Left ventricle myocardium superior (tissue), 1 donor: ENCODE results near the gene CPNE9. TPM values are rescaled to one million over a fixed set of nuclear protein-coding genes. Genes with fewer than 3 reads are reported as not detected.
A peak's percentile ranks its signal among the peaks of the same experiment; 100 is the strongest.

Experiments
- ATAC-seq: fragments of 200-7000 bp; cut with Tn5 transposase; one replicate; pipeline ENCODE4 v1.9.1; 2020; ENCODE audit warnings: mild to moderate bottlenecking, moderate library complexity
- DNase-seq: peaks from one replicate; pipeline ENCODE4 v3.0.0-alpha.2; 2020
- intact Hi-C: fragments of 100-400 bp; cut with micrococcal nuclease; formaldehyde crosslinking; loops from one replicate; pipeline ENCODE4 v1.11.0; 2022
- long read RNA-seq: library from polyadenylated mRNA; unstranded; transcript quantifications from one replicate; pipeline ENCODE4 v2.0.0, GENCODE V29; 2021
- total RNA-seq: library from RNA; stranded (reverse); fragmentation: NEBNext Ultra II Directional; extraction: Animal tissue kit (Norgen Biotek cat#: 25700); gene quantifications from one replicate; pipeline ENCODE4 v1.2.1, GENCODE V29; 2021
- donor health status: DM: no; HTN: yes; CAD: no; lungs with severe emphysema.

Gene CPNE9, protein sequence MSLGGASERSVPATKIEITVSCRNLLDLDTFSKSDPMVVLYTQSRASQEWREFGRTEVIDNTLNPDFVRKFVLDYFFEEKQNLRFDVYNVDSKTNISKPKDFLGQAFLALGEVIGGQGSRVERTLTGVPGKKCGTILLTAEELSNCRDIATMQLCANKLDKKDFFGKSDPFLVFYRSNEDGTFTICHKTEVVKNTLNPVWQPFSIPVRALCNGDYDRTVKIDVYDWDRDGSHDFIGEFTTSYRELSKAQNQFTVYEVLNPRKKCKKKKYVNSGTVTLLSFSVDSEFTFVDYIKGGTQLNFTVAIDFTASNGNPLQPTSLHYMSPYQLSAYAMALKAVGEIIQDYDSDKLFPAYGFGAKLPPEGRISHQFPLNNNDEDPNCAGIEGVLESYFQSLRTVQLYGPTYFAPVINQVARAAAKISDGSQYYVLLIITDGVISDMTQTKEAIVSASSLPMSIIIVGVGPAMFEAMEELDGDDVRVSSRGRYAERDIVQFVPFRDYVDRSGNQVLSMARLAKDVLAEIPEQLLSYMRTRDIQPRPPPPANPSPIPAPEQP
- total RNA-seq: not detected
- long read RNA-seq: 0 reads

DNA sequence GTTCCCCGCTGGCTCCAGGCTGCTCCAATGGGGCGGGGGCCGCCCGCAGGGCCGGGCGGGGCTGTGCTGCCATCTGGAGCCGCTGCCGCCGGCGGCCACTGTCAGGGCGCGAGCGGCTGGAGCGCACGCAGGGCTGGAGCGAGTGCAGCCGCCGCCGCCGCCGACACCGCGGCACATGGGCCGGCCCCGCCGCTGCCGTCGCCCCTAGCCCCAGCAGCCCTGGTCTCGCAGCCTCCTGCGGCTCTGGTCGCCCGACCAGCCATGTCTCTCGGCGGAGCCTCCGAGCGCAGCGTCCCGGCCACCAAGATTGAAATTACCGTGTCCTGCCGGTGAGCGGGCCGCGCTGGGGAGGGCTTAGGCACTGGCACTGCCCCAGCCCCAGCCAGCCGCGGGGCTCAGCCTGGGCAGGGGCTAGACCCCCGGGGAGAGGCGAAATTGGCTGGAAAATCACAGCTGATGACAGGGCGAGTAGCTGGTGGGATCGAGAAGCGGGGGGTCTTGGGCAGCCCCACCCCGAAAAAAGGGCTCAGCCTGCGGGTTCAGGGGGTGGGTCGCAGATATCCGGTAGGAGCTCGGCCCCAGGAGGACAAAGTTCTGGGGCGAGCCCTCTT lies at the start of gene CPNE9:
CPNE9 (plus strand) TSS at position 98 of the 611 bp plus-strand sequence; CDS start at position 262, 164 bp downstream.
- ATAC-seq: peak; percentile 50
- intact Hi-C loops: no loop called here
- DNase-seq: no peak

DNA sequence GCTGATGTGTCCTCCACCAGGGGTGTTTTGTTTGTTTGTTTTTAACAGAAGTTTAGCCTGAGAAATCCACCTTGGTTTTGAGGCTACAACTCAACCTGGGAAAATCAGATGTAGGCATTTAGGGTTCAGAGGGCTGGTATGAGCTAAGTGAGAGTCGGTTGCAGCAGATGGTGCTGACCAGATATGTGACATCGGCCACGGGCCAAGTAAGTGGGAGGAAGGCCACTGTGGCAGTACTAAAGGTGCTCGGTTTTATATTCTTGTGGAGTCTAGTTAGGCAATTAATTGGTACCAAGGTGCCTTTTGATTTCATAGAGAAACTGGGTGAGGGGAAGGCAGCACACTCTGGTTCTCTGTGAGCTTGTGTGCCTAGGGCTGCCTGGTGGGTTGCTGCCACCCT lies 43.8 kb upstream of the CPNE9 start:
- intact Hi-C loops: no loop called here
- ATAC-seq (peak; percentile 24), DNase-seq (no peak)

DNA sequence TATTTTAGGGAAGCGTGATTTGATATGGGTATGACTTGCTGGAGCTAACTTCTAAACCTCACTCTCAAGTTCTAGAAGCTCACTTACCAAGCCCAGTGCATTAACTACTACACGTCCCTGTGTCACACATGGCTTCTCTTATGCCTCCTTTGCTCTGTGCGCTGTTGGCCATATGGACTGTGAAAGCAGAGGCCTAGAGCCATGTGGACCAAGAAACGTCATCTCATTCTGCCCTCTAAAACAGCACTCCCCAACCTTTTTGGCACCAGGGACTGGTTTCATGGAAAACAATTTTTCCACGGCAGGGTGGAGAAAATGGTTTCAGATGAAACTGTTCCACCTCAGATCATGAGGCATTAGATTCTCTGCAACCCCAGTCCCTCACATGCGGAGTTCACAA lies 42.7 kb upstream of the CPNE9 start:
- intact Hi-C loops: no loop called here
- DNase-seq: no peak
- ATAC-seq: no peak

DNA sequence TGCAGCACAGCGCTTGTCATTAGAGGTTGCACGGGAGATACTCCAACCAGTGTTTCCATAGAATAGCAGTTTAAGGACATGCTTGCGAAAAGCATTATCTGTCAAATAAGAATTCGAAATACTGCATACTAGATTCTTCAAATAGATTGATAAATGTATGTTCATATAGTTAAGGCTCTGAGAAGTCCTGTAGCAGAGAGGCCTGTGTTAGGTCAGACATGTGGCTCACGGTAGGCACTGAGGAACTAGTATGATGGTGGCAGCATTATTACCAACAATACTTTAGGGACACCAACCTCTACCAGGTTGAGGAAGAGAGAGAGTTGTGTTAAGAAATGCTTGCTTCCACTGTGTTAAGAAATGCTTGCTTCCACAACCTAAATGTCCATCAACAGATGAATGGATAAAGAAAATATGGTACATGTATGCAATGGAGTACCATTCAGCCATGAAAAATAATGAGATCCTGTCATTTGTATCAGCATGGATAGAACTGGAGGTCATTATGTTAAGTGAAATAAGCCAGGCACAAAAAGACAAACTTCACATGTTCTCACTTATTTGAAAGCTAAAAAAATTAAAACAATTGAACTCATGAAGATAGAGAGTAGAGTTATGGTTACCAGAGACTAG lies 39.4 kb upstream of the CPNE9 start:
- DNase-seq: no peak
- no peak for ATAC-seq
- intact Hi-C loops: no loop called here

DNA sequence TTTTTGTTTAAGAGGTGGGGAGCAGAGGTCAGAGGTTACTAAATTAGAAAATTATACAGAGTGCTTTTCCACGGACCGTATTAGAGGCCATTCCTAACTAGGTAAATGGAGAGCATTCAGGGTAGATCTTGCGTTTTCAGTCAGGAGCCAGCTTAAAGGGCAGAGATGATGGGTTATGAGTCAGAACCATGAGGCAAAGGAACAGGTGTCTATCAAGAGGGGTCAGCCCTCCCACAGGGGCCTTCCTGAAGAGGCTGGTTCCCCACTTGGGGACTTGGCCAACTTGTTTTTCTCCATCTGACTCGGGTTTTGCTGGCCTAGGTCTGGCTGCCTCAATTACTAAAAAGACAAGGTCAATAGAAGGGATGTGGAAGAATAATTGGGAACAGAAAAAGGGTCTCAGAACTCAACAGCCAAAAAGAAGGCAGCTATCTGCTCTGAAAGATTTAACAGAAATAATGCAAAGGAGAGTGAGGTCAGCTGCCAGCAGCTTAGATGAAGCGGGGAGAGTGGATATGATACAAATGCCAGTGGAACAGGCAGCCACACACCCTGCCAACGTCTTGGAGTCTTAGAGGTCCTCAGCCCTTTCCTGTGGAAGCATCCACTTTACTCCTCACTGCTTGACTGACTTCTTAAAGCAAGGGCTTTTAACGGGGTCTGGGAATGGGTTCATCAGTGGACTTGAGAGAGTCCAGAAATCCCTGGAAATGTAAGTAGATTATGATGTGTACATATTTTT lies 36.8 kb upstream of the CPNE9 start:
- no peak for ATAC-seq
- intact Hi-C loops: no loop called here
- no peak for DNase-seq

DNA sequence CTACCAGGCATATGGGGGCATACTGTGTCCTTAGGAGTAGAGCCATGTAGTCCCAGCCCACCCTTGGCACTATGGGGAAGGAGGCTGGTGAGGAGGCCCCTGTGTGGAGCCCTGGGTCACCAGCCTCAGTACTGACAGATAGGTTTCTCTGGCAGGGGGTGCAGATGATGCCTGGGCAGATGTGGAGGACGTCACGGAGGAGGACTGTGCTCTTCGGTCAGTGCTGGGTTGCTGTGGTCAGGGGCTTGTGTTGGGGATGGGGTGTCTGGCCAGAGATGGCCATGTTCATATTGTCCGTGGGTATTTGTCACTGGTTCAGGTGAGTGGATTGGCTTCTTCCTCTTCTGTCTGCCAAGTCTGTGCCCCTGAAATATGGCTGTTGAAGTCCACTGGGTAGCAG lies 34.4 kb upstream of the CPNE9 start:
- intact Hi-C loops: no loop called here
- DNase-seq (no peak), ATAC-seq (no peak)

DNA sequence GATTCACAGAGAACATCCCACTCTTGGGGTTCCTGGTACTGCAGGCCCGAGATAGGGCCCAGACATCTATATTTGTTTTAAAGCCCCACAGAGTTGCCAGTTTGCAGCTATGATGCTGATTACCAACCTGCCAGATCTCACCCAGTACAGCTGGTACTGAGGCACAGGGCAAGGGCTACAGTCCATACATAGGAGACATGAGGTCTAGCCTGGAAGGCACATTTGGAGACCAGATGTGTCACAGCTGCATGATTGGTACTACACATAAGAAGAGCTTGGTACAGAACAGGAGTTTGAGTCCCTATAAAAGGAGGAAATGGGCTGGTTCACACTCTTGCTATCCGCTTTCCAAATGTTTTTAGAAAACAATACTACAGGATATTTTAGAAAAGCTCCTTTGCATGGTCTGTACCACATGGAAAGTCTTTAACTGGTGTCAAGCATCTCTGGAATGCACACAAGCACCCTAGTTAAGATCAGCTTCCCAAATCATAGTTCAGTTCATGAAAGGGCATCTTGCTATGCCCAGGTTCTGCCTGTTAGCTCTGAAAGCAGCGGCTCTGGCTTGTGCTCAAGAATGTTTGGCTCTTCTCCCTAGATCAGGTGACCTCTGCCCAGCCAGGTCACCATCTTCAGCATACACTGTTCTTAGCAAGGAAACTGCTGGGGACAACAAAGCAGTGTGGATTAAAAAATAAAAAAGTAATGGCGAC lies 33.8 kb upstream of the CPNE9 start:
- intact Hi-C loops: no loop called here
- peak; percentile 67 for DNase-seq
- ATAC-seq: peak; percentile 89

DNA sequence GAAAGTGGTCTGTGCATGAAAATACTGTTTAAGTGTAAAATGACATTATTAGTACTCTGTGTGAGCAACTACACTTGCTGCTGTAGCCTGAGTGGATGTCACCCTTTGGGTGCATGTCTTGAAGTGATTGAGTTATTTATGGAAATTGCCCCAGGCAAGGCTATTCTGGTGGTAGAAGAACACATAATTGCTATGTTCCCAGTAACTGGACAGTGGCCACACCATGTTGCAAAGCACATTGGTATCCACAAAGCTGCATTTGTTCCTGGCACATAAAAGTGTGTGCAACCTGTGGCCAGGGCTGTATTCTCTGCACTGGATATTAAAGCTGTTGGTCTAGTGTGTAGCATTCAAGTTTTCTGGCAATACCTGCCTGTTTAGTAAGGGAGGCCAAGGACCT lies 30.6 kb upstream of the CPNE9 start:
- DNase-seq (no peak), ATAC-seq (peak; percentile 65)
- intact Hi-C loops: no loop called here

DNA sequence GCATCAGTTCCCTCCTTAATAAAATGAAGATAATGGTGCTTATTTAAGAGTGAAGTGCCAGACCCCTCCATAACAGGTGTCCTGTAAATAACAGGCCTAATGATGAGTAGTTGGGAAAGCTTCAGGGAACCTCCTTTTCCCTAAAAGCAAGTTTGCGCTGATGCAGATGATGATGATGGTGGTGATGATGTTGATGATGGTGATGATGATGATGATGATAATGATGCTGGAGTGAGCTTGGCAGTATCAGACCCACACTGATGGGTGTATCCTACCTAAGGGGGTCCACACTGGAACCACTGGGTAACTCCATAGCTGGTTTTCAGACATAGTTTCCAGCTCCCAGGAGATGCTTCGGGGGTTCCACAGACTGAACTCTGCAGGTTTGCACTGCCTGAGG lies 29.9 kb upstream of the CPNE9 start:
- ATAC-seq (no peak), DNase-seq (no peak)
- intact Hi-C loops: no loop called here

DNA sequence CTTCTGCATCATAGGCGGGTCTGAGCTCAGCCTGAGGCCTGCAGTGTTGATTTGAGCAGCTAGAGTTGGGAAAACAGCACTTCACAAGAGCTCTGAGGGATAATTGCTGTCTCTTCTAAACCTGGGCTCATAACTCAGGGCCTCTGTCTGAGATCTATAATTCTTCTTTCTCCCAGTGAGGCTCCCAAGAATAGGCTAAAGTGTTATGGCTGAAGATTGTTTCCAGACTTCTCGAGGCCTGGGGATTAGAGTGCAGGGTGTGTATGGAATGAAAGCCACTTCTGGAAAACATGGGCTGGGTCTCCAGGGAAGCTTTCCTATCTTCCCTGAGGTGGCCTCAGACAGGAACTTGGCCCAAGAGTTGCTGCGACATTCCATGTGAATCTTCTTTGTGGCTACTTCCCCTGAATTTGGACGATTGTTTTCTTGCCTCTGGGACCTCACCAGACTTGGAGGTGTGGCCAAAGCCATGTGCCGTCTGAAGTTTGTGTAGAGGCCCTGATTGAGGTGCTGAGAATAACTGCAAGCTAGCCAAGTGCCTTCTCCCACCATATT lies 27.8 kb upstream of the CPNE9 start:
- DNase-seq: no peak
- intact Hi-C loops: no loop called here
- no peak for ATAC-seq

DNA sequence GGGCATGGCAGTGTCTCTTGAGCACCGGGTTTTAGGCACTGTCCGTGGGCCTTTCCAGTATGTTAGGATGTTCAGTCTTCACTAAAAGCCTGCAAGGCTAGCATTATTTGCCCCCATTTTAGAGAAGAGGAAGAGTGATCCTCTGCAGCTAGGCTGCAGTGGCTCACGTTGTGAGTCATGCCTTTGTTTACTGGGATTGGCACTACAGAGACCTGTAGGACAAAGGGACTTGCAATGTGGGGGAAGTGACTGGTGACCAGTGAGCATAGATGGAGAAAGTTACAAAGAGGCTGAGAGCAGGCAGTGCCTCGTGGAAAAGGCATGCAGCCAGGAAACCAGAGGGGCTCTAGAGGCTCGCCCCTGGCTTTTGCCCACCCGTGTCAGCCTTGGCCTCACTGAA lies 26.8 kb upstream of the CPNE9 start:
- intact Hi-C loops: no loop called here
- no peak for ATAC-seq
- DNase-seq: no peak

DNA sequence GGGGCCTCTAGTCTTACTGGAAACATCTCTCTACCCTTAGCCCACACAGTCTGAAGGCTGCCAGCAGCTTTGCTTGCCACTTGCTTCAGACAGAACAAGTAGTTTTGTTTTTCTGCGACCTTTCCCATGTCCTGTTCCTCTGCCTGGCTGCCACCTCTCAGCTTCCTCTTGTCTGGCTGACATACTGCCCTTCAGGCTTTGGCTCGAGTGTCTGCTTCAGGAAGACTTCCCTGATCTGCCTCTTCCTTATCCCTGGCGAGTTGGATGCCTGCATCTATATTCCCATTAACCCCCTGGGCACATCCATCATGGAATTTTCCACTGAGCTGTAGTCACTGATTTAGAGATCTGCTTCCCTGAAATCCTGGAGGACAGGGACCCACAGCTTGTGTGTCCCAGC lies 25.1 kb upstream of the CPNE9 start:
- peak; percentile 63 for ATAC-seq
- intact Hi-C loops: no loop called here

DNA sequence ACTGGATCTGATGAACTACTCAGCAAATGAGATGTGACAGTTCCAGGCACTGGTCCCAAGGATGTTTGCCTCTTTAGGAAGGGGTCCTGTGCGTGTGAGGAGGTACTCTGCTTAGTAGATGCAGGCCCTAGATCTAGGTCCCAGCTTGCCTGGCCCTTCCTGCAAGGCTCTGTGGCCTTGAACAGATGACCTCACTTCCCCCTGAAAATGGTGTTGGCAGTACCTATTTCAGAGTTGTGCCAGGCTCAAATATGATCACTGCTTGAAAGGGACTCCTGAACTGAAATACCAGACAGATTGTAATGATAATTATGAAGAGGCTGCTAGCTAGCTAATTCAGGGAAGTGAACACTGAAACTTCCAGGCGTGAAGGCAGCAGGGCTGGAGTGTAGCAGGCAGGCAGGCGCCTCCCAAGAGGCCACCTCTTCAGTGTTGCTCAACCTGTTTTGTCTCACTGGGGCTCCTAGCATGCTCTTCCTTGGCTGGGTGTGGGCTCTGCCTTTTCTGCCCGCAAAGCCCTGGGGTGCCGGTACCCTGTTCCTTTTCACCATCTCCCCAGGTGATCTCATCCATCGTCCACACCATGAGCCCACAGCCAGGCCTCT lies 24.1 kb upstream of the CPNE9 start:
- ATAC-seq: no peak
- intact Hi-C loops: no loop called here
- DNase-seq: no peak

More for the DNA sequence above, 25.1 kb upstream of the CPNE9 start:
- DNase-seq: peak; percentile 38

DNA sequence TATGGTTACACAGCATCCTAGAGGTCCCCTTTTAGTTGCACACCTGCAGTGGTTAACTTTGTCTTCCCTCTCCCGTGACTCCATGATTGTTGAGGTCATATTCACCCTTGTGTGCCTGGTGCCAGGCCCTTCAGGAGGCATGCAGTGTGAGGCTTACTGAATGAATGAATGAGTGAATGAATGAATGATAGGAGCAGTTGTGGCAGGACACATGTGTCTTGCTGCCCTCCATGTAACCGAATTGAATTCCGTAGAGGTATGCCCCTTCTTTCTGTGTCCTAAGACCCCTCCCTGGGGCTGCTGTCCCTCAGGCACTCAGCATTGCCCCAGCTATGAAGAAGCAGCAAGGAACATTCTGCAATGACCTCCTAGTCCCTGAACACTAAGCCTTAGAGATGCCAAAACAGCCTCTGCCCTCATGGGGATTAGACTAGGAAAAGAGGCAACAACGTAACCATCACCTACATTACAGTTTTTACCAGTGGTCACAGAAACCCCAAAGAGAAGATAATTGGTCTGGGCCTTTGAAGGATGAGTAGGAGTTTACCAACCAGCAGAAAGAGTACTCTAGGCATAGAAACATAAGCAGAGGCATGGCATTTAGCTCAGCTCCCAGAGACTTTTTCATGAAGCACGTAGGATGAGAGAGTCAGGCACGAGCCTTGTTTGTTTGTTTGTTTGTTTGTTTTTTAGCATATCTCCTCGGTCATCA lies 22.5 kb upstream of the CPNE9 start:
- ATAC-seq: no peak
- intact Hi-C loops: no loop called here
- no peak for DNase-seq

DNA sequence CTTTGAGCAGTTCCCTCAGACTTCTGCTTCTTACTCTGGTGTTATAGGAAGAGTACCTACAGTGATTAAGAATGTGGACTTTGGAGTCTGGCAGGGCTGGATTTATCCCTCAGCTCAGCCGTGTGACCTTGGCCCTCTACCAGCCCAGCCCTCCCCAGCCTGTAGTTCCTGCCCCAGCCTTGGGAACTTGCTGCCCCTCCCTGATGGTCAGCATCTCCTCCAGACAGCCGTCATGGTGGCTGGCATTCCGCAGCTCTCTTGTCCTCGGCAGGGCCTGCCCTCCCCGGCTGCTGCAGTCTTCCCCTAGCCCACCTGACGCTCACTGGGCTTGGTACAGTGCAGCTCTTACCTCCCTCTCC lies 21.9 kb upstream of the CPNE9 start:
- intact Hi-C loops: no loop called here
- peak; percentile 62 for ATAC-seq
- no peak for DNase-seq

DNA sequence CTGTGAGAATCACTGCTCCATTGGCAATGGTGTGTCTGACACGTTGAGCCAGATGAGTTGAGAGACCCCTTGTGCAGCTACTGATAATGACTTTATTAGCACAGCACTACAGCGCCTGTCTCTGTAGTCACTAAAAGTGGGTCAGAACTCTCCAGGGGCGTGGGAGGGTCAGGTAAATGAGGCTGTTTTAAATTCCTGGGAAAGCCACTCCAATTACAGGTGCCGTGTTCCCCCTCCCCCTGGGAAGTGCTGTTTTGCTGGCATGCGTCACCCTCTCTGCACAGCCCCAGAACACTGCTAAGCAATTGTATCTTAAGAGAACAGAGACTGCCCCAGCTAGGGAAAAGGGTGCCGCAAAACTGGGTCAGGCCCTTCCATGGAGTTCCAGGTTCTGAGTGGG lies 21.5 kb upstream of the CPNE9 start:
- no peak for DNase-seq
- intact Hi-C loops: no loop called here
- ATAC-seq: peak; percentile 2

DNA sequence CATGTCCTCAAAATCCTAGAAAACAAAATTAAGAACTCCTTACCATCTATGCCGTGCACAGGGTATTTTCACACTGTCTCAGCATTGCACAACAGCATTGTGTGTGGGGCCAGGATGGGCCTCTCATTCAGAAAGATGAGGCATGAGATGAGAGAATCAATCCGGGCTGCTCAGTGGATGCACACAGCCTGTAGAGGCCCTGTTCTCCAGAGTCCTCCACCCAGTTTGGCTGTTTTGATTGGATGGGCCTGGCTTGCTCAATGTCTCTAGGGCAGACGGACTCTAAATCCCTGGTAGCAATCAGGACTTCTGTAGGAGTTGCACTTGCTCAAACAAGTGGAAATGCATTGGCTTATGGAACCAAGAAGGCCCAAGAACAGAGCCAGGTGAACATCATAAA lies 20.2 kb upstream of the CPNE9 start:
- intact Hi-C loops: no loop called here
- no peak for DNase-seq
- ATAC-seq: no peak
